Panc1 (cell line): ENCODE measurements around the gene WDR49. TPM values are rescaled to one million over a fixed set of nuclear protein-coding genes. Genes with fewer than 3 reads are reported as not detected.

ENCODE experiments used
- ATAC-seq: fragments of 200-7000 bp; cut with Tn5 transposase; 2 replicates; pipeline ENCODE4 v1.9.1; 2020; ENCODE audit warnings: mild to moderate bottlenecking, moderate library complexity
- BruUV-seq: library from RNA; stranded (reverse); fragments of 400-500 nt; replicated peaks from 2 replicates; lab custom pipeline; 2021; lab: Mats Ljungman, UMichigan
- CTCF ChIA-PET: fragments of 300-600 bp; sonication (Branson Sonifier 250); formaldehyde crosslinking; loops from one replicate; lab custom pipeline; 2022; ENCODE audit warnings: antibody characterized with exemption; lab: Charles Lee
- POLR2A ChIA-PET: fragments of 300-600 bp; sonication (Branson Sonifier 250); formaldehyde crosslinking; loops from one replicate; lab custom pipeline; 2022; ENCODE audit warnings: antibody characterized with exemption; lab: Charles Lee
- DNase-seq: peaks from one replicate; pipeline ENCODE4 v3.0.0-alpha.2; 2010; ENCODE audit warnings: low read depth, low spot score
- H3K27ac ChIP-seq: 2 replicates; pipeline ENCODE4 v1.5.1; 2011; ENCODE audit warnings: mild to moderate bottlenecking, low read length, inconsistent platforms
- H3K27me3 ChIP-seq: fragments of 200-500 bp; sonication (Bioruptor generic); 2 replicates; pipeline ENCODE4 v1.6.0; 2014; ENCODE audit warnings: low read length, inconsistent platforms; ENCODE audit not compliant: control insufficient read depth, insufficient read depth
- H3K36me3 ChIP-seq: fragments of 200-500 bp; sonication (Bioruptor generic); 2 replicates; pipeline ENCODE4 v1.5.1; 2014; ENCODE audit warnings: inconsistent platforms, mild to moderate bottlenecking, low read length, moderate library complexity; ENCODE audit not compliant: control insufficient read depth, insufficient read depth
- H3K4me1 ChIP-seq: 2 replicates; pipeline ENCODE4 v1.5.1; 2011; ENCODE audit warnings: inconsistent platforms, mild to moderate bottlenecking, low read length, moderate library complexity; ENCODE audit not compliant: control insufficient read depth, insufficient read depth
- H3K4me3 ChIP-seq, 2 experiments: 2 replicates each; pipeline ENCODE4 v1.5.1; 2011 to 2012; ENCODE audit warnings: low read depth in 2 of 2, low read length in 2 of 2, mild to moderate bottlenecking in 2 of 2, inconsistent platforms in 1 of 2, moderate library complexity in 1 of 2
- H3K9me3 ChIP-seq: fragments of 200-500 bp; sonication (Bioruptor generic); 2 replicates; pipeline ENCODE4 v1.5.1; 2014; ENCODE audit warnings: low read depth, mild to moderate bottlenecking, inconsistent platforms, low read length, moderate library complexity; ENCODE audit not compliant: control insufficient read depth, insufficient read depth
- POLR2AphosphoS5 ChIP-seq: IDR thresholded peaks from 2 replicates; pipeline ENCODE4 v1.6.1; 2012; ENCODE audit warnings: mild to moderate bottlenecking, low read depth, low read length, moderate library complexity
- REST ChIP-seq, 2 experiments: IDR thresholded peaks; 2 replicates each; pipeline ENCODE4 v1.6.1; 2011 to 2012; ENCODE audit warnings: low read depth in 2 of 2, control low read depth in 1 of 2, low read length in 1 of 2, mild to moderate bottlenecking in 1 of 2, moderate library complexity in 1 of 2; ENCODE audit not compliant: insufficient read depth in 1 of 2
- SIN3A ChIP-seq: IDR thresholded peaks from 2 replicates; pipeline ENCODE4 v1.6.1; 2012; ENCODE audit warnings: low read depth, mild to moderate bottlenecking, low read length, moderate library complexity, borderline replicate concordance; ENCODE audit not compliant: insufficient read depth
- TCF7L2 ChIP-seq: IDR thresholded peaks from 2 replicates; pipeline ENCODE4 v1.6.1; 2011; ENCODE audit warnings: mild to moderate bottlenecking, low read depth, low read length, inconsistent platforms
- in situ Hi-C: cut with HindIII; loops from 2 replicates; pipeline ENCODE4 v1.10.0; 2016; ENCODE audit warnings: low sequenced_read_pairs, low pct_unique_long_range_greater_than_20kb
- intact Hi-C: fragments of 100-400 bp; cut with micrococcal nuclease; formaldehyde crosslinking; loops from one replicate; pipeline ENCODE4 v1.10.0; 2022; ENCODE audit not compliant: unreplicated experiment
- total RNA-seq: library from RNA; stranded (reverse); gene quantifications from one replicate; pipeline ENCODE4 v1.2.1, GENCODE V29; 2021; ENCODE audit not compliant: unreplicated experiment
- TF ChIP-seq, protein P1 (sequence below): fragments of 450-650 bp; IDR thresholded peaks from 2 replicates; pipeline ENCODE4 v1.5.1; 2017; ENCODE audit warnings: mild to moderate bottlenecking

Gene WDR49
- total RNA-seq, 1 experiment from 2014 or later = 0.23 TPM

DNA sequence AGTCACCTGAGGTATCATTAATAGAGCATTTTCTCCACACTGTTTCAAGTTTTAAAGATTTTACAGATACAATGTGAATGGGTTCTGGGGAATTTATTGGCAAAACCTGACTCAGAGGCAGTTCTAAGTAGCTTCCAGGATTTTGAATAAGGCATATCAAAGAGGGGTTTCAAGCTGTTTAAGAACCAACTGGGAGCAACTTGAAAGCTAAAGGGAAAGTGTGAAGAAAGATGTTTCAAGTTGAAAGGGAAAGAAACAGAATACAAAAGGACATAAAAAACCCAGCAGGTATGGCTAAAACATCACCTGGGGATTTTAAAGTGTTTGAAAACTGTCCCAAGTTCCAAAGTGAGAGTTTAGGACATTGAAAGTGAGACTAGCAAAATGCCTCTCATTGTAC lies 162.1 kb downstream of the WDR49 start:
- BruUV-seq = no TSS peak
- Histone ChIP-seq H3K36me3 (no peaks in the 10 kb centered on the region), H3K9me3 (no peaks in the 10 kb centered on the region), H3K4me3 (no peak overlapping the region), H3K27me3 (no peaks in the 10 kb centered on the region), H3K4me1 (no peaks in the 10 kb centered on the region), H3K27ac (no peak overlapping the region)
- CTCF ChIA-PET = no interaction called here
- no peak for ATAC-seq
- TF ChIP-seq TCF7L2 (no peak), SIN3A (no peak), POLR2AphosphoS5 (no peak), REST (IDR thresholded peaks at IDR 0.05; ENCODE audit: insufficient read depth in 1 of 2, low read depth in 2 of 2, low read length in 1 of 2) (no peak)
- TF ChIP-seq, protein P1, sequence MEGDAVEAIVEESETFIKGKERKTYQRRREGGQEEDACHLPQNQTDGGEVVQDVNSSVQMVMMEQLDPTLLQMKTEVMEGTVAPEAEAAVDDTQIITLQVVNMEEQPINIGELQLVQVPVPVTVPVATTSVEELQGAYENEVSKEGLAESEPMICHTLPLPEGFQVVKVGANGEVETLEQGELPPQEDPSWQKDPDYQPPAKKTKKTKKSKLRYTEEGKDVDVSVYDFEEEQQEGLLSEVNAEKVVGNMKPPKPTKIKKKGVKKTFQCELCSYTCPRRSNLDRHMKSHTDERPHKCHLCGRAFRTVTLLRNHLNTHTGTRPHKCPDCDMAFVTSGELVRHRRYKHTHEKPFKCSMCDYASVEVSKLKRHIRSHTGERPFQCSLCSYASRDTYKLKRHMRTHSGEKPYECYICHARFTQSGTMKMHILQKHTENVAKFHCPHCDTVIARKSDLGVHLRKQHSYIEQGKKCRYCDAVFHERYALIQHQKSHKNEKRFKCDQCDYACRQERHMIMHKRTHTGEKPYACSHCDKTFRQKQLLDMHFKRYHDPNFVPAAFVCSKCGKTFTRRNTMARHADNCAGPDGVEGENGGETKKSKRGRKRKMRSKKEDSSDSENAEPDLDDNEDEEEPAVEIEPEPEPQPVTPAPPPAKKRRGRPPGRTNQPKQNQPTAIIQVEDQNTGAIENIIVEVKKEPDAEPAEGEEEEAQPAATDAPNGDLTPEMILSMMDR = no peak
- POLR2A ChIA-PET = no interaction called here
- intact Hi-C loops (no loop called here), in situ Hi-C loops (no loop called here)
- DNase-seq = no peak

DNA sequence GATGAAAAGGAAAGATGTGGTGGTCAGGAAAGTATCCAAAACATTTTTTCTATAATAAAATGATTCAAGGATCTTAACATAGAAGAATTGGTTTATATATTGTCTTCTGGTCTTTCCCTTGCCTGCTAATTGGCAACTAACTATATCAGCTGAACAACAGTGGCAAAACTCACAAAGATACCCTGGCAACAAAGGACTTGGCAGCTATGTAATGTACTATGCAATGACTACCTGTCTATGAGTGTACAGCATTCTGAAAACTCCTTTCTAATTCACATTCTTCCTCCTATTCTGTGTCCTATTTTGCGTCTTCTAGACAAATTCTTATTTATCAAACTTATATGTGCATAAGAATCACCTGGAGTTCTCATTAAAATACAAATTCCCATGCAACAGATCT lies 164.2 kb downstream of the WDR49 start:
- ChIA-PET CTCF (no interaction called here), POLR2A (no interaction called here)
- intact Hi-C loops (no loop called here), in situ Hi-C loops (no loop called here)
- no peak for ATAC-seq
- Histone ChIP-seq H3K36me3 (no peaks in the 10 kb centered on the region), H3K4me3 (no peak overlapping the region), H3K27ac (no peak overlapping the region), H3K27me3 (no peaks in the 10 kb centered on the region), H3K4me1 (no peaks in the 10 kb centered on the region), H3K9me3 (no peaks in the 10 kb centered on the region)
- DNase-seq = no peak
- no TSS peak for BruUV-seq
- no peak for TF ChIP-seq POLR2AphosphoS5
- TF ChIP-seq REST (IDR thresholded peaks at IDR 0.05; ENCODE audit: insufficient read depth in 1 of 2, low read depth in 2 of 2, low read length in 1 of 2) = no peak
- TF ChIP-seq, protein P1 = no peak
- TF ChIP-seq TCF7L2 = no peak
